ENCODE results near the gene CCDC43.
"Not testable (repeated sequence)": the region's sequence is repeated elsewhere in the genome, so short reads cannot be mapped to it uniquely, and the experiment has no call there.

The CCDC43 gene, protein sequence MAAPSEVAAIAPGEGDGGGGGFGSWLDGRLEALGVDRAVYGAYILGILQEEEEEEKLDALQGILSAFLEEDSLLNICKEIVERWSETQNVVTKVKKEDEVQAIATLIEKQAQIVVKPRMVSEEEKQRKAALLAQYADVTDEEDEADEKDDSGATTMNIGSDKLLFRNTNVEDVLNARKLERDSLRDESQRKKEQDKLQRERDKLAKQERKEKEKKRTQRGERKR

DNA sequence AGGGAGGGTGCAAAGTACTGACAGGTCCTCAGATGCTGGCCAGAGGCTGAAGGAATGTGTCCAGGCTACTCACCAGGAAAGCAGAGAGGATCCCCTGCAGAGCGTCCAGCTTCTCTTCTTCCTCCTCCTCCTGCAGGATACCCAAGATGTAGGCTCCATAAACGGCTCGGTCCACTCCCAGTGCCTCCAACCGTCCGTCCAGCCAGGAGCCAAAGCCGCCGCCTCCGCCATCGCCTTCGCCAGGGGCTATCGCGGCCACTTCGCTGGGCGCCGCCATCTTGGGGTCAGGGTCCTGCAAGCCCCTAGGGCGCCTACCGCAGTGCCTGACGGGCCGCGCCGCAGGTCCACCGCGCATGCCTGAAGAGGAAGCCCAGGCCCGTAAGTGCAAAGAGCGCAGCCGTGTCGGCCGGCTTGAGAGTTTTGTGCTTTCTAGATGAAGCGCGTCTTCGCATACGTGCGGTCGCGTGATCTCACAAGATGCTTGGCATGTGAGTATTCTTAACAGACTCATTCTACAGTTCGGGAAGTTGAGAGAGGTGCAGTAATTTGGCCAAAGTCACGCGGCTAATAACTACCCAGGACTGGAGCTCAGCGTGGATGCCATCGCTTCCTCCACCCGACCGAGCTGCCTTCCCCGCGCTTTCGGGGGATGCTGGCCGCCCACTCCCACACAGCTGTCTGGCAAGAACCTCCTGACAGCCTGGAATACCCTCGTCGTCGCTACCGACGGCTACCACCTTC is at the start of gene CCDC43:
TSS of gene CCDC43 (minus strand) at position 300 of the 741 bp plus-strand sequence. CDS start at position 277, 23 bp downstream.
- peak; percentile 95 for FAIRE-seq

GRCh38 chr17:44738214-44738906 is 48.8 kb upstream of the CCDC43 start:
- no peak for FAIRE-seq

DNA sequence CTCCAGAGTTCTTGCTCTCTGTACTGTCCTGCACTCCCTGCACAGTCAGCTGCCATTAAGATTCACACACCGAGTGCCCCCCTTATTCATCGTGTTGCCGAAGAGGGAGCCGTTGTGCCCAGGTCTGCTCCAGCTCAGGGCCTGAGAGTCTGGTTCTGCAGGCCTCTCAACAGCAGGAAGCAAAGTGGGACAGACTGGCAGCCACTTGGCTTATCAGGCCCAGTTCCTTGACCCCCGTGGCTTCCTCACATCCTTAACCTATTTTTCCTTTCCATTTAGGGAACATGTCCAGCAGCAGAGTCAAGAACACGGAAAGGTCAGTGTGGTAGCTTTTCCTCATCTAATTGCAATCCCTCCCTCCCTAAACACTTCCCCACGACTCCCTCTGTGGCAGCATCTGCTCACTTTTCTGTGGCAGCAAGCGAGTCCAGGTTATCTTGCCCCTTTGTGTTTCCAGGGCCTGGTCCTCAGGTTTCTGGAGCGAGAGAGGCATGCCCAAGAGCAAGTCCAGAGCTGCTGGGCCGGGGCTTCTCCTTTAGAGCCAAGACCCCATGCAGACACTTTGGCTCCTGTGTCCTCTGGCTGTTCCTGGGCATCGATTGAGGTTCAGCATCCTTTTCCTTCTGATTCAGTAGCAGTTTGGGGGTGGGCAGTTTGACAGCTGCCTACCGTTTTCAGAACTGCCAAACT is 47.1 kb upstream of the CCDC43 start:
- no peak for FAIRE-seq

GRCh38 chr17:44734272-44734671 is 44.7 kb upstream of the CCDC43 start:
- no peak for FAIRE-seq

DNA sequence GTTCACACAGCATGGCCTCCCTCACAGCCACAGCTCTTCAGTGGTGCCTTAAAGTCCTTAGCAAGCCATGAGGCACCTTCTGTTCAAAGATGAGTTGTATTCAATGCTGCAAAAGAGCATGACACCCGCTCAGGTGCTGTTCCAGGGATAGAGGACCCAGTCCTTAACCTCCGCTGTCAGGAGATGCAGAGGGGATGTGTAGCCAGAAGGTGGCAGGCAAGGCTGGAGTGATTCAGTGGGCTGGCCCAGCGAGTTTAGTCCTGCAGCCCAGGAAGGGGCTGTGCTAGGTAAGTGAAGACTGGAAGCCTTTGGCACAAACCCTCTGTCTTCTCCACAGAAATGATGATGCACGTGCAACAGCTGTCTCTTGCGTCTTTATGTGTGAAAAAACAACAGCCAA is 44.2 kb upstream of the CCDC43 start:
- peak; percentile 78 for FAIRE-seq

DNA sequence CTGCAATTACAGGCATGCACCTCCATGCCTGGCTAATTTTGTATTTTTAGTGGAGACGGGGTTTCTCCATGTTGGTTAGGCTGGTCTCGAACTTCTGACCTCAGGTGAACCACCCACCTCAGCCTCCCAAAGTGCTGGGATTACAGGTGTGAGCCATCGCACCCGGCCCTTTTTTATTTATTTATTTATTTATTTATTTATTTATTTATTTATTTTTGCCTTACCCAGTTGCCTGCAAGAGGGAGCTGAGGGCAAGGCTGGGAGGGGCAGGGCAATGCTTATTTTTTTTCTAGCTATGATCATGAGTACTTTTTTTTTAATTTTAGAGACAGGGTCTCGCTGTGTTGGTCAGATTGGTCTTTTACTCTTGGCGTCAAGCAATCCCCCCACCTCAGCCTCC is 36.5 kb upstream of the CCDC43 start:
- not testable (repeated sequence) for FAIRE-seq

- FAIRE-seq: no peak
Measured at GRCh38 chr17:44722254-44722653, 32.7 kb upstream of the CCDC43 start.

DNA sequence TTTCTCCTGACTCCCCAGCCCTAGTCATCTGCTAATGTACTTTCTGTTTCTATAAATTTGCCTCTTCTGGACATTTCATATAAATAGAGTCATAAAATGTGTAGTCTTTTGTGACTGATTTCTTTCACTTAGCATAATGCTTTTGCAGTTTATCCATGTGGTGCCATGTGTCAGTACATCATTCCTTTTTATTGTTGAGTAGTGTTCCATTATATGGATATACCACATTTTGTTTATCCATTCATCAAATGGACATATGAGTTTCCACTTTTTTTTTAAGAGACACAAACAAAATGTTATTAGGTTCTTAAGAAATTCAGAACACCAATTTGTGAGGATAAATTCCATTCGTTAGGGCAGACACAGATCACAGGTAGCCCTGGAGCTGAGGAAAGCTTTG is 29.9 kb upstream of the CCDC43 start:
- FAIRE-seq: no peak

DNA sequence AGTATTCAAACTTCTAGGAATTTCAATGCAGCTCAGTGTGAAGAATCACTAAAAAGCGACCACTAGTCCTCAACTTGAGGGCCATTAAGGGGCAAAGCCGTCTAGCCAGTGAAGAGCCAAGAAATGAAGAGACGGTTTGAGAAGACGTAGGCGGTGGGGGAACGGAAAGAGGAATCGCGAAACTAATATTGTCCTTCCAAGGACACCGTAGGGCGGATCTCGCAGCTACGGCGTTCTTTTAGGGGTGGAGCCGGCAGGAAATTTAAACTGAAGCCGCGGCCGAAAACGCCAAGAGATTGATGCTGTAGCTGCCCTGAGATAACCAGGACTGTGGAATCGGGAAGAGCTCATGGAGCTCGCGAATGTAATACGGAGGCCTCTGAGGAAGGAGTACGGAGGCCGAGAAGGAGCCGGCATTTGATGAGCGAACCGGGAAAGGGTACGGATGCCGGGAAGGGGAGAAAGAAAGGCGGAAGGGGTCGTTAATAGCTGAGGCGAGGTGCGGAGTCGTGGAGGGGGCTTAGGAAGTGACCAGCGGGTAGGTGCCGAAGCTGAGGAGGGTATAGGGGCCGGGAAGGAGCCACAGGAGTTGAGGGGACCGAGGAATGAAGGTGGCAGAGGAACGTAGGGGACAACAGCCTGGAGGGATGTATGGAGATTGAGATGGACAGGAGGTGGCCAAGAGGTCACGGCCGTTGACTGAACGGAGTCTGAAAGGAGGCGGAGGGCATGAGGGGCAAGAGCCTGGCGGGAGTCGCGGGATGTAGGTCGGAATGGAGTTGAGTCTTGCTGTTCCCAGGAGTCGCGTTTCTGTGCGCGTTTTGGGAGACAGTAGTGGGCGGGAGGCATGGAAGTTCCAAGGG is 19.1 kb upstream of the CCDC43 start, which contains the start of gene DBF4B:
TSS of gene DBF4B (plus strand) at position 265 of the 863 bp plus-strand sequence. CDS start at position 421, 156 bp downstream.
- peak; percentile 90 for FAIRE-seq

- FAIRE-seq: no peak
Measured at GRCh38 chr17:44707755-44708400, 18.3 kb upstream of the CCDC43 start.

- FAIRE-seq: not testable (repeated sequence)
Measured at GRCh38 chr17:44700288-44700687, 10.7 kb upstream of the CCDC43 start.

- FAIRE-seq: no peak
Measured at GRCh38 chr17:44693609-44694008, 4.0 kb upstream of the CCDC43 start.

- FAIRE-seq: not testable (repeated sequence)
Measured at GRCh38 chr17:44690746-44691306, 1.2 kb upstream of the CCDC43 start.

- FAIRE-seq: no peak
Measured at GRCh38 chr17:44688675-44689476, 700 bp downstream of the CCDC43 start.

DNA sequence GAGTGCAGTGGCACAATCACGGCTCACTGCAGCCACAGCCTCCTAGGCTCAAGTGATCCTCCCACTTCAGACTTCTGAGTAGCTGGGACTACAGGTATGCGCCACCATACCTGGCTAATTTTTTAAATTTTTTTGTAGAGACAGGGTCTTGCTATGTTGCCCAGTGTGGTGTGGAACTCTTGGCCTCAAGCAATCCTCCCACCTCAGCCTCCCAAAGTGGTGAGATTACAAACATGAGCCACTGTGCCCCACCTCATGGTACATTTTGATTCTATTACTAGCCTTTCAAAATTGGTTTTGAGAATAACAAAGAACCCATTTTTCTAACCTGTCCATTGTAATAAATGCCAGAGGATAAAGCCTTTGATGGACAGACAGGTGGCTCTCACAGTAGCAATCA is 1.4 kb downstream of the CCDC43 start:
- FAIRE-seq: no peak

DNA sequence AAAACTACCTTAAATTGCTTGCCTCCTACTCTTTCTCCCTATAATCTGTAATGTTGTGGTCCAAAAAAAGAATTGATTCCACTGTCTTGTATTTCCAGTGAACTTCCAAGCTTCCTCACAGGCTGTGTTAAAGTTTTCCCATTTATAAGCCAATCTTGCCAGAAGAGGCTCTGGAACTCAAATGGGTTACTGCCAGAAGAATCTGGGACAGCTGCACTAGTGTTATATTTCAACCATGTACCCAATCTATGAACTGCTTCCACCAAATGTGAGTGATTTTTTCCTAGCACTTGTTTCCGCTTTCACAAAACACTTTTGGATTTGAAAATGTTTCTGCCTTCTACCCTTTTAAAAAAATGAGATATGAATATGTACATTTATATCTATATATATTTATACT is 1.8 kb downstream of the CCDC43 start:
- no peak for FAIRE-seq

DNA sequence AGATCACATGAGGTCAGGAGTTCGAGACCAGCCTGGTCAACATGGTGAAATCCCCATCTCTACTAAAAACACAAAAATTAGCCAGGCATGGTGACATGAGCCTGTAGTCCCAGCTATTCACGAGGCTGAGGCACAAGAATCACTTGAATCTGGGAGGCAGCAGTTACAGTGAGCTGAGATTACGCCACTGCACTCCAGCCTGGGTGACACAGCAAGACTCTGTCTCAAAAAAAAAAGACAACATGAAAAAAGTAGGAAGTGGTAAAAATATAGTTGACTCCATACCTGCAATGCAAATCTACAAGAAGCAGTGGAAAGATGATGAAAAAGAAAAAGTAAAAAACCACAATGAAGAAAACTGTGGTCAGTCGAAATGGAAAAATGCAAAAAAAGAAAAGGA is 6.3 kb downstream of the CCDC43 start:
- FAIRE-seq: not testable (repeated sequence)

- FAIRE-seq: no peak
Measured at GRCh38 chr17:44677136-44677535, 12.4 kb downstream of the CCDC43 start.

GRCh38 chr17:44673893-44674292 is 15.7 kb downstream of the CCDC43 start:
- no peak for FAIRE-seq

DNA sequence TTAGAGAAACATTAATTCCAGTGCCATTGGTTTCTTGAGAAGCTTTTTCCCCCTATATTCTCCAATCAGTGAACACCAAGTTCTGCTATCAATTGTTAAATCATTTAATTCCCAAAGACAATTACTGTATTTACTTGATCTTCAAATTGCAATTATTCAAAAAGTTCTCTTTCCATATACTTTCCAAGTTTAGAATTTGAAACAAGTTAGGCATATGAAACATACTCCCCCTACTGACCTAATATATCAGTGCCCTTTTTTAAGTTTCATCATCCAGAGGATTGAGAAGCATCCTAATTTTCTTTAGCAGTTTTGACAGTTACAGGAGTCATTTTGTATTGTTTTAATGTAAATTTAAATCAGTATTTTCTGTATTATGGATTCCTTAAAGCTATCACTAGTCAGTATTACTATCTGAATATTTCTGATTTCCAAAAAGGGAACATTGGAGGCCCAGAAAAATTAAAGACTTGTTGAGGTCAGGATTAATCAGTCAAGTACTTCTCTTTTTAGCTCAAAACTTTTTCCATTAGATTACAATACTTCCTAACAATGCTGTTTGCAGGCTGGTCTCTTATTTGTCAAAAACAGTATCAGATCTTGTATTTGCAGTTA is 17.0 kb downstream of the CCDC43 start:
- FAIRE-seq: peak; percentile 98
